Gastroesophageal sphincter (tissue), 3 donors: ENCODE measurements around the gene ASB6.

Experiments
- CTCF ChIP-seq, 4 experiments: fragments of 200-600 bp in 2 of 4; fragments of 450-650 bp in 2 of 4; sonication (generic) in 1 of 4; IDR thresholded peaks; one replicate each; pipeline ENCODE4 v1.5.1; 2017 to 2019; ENCODE audit warnings: antibody characterized with exemption in 4 of 4, mild to moderate bottlenecking in 2 of 4, moderate library complexity in 2 of 4
- EP300 ChIP-seq: sonication (generic); formaldehyde crosslinking; IDR thresholded peaks from one replicate; pipeline ENCODE4 v1.6.1; 2017; ENCODE audit warnings: antibody characterized with exemption, mild to moderate bottlenecking
- POLR2A ChIP-seq, 2 donors: fragments of 450-650 bp; IDR thresholded peaks; one replicate each; pipeline ENCODE4 v1.6.1; 2017; ENCODE audit warnings: antibody characterized with exemption in 2 of 2, mild to moderate bottlenecking in 2 of 2, moderate library complexity in 1 of 2

GRCh38 chr9:129620669-129621295, 21.2 kb downstream of the ASB6 start, which contains the start of gene C9orf50:
- TF ChIP-seq CTCF (IDR thresholded peaks at IDR 0.05): no peak
- TF ChIP-seq POLR2A (IDR thresholded peaks at IDR 0.05): no peak
- no peak for TF ChIP-seq EP300
